Central memory CD8-positive, alpha-beta T cell (primary cell): ENCODE data around the gene ZNF682.
"Not testable (repeated sequence)": the region's sequence is repeated elsewhere in the genome, so short reads cannot be mapped to it uniquely, and the experiment has no call there.

ENCODE experiments used
- ATAC-seq: fragments of 150-1000 bp; cut with Tn5 transposase; replicated peaks from 2 replicates; pipeline ENCODE4 v1.10.0; 2022; ENCODE audit warnings: mild to moderate bottlenecking, moderate FRiP score, moderate number of reproducible peaks; ENCODE audit not compliant: poor library complexity, severe bottlenecking; ENCODE audit errors: extremely low read depth
- DNase-seq, 2 donors: peaks; one replicate each; pipeline ENCODE4 v3.0.0; 2021; ENCODE audit warnings: low spot score in 2 of 2
- H3K27ac Mint-ChIP-seq: one replicate; pipeline ENCODE4 v1.8.0; 2022; ENCODE audit warnings: low read depth, mild to moderate bottlenecking, moderate library complexity, mixed read lengths
- H3K27me3 Mint-ChIP-seq: one replicate; pipeline ENCODE4 v1.8.0; 2022; ENCODE audit warnings: mixed read lengths
- H3K36me3 Mint-ChIP-seq: one replicate; pipeline ENCODE4 v1.8.0; 2022; ENCODE audit warnings: mild to moderate bottlenecking, moderate library complexity, mixed read lengths; ENCODE audit not compliant: insufficient read depth
- H3K4me1 Mint-ChIP-seq: one replicate; pipeline ENCODE4 v1.8.0; 2022; ENCODE audit warnings: mixed read lengths
- H3K4me3 Mint-ChIP-seq: one replicate; pipeline ENCODE4 v1.8.0; 2022; ENCODE audit warnings: mild to moderate bottlenecking, moderate library complexity, mixed read lengths
- H3K9me3 Mint-ChIP-seq: one replicate; pipeline ENCODE4 v1.8.0; 2022; ENCODE audit warnings: mixed read lengths

Gene ZNF682

DNA sequence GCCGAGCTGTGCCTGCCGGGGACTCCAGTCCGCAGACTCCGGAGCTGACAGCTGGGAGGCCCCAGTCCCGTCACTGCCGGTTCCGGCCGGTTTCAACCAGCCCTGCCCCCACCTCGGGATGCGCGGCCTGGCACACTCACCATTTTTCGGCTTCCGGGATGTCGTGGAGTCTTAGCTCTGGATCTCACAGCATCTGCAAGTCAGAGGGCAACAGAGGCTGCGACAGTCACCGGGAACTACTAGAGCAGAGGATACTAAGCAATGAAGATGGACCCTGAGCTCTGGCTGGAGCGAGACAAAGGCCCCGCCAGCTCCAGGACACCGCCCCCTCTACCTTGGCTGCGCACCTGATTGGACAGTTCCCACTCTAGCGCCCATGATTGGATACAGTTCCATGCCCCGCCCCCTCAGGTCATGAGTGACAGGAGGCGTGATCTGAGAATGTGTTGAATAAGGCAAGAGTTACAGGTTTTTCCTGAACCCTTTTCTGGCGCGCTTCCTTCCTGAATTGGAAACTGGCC, at the start of gene ZNF682:
ZNF682 (minus strand) TSS at position 303 of the 521 bp plus-strand sequence; CDS start at position 143, 160 bp downstream.
- H3K27ac Mint-ChIP-seq: peak within 1 kb of the TSS; percentile 93
- no peaks in the 10 kb centered on the region for H3K27me3 Mint-ChIP-seq
- H3K36me3 Mint-ChIP-seq: peaks cover 7% of the 10 kb centered on the region
- ATAC-seq (peak; percentile 100), DNase-seq (peak; percentile 86 to 94)
- H3K4me1 Mint-ChIP-seq: peaks cover 9% of the 10 kb centered on the region
- H3K9me3 Mint-ChIP-seq: no peaks in the 10 kb centered on the region
- H3K4me3 Mint-ChIP-seq: peak within 1 kb of the TSS; percentile 92

DNA sequence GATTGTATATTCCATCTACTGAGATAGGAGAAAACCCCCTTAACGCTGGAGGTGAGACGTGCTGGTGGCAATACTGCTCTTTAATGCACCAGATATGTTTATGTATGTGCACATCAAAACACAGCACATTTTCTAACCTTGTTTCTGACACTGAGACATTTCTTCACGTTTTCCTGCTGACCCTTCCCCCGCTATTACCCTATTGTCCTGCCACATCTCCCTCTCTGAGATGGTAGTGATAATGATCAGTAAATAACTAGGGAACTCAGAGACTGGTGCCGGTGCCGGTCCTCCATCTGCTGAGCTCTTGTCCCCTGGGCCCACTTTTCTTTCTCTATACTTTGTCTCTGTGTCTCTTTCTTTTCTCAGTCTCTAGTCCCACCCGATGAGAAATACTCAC, 43.6 kb upstream of the ZNF682 start:
- not testable (repeated sequence) for H3K36me3 Mint-ChIP-seq, H3K4me1 Mint-ChIP-seq, DNase-seq, ATAC-seq, H3K4me3 Mint-ChIP-seq, H3K27ac Mint-ChIP-seq, H3K9me3 Mint-ChIP-seq, H3K27me3 Mint-ChIP-seq

DNA sequence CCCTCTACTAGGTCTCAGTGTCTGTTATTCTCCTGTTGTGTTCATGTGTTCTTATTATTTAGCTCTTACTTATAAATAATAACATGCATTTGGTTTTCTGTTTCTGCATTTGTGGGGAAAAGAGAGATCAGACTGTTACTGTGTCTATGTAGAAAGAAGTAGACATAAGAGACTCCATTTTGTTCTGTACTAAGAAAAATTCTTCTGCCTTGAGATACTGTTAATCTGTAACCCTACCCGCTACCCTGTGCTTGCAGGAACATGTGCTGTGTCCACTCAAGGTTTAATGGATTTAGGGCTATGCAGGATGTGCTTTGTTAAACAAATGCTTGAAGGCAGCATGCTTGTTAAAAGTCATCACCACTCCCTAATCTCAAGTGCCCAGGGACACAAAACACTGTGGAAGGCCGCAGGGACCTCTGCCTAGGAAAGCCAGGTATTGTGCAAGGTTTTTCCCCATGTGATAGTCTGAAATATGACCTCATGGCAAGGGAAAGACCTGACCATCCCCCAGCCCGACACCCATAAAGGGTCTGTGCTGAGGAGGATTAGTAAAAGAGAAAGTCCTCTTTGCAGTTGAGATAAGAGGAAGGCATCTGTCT, 43.0 kb upstream of the ZNF682 start:
- not testable (repeated sequence) for DNase-seq, ATAC-seq, H3K27ac Mint-ChIP-seq, H3K9me3 Mint-ChIP-seq, H3K36me3 Mint-ChIP-seq, H3K4me3 Mint-ChIP-seq, H3K27me3 Mint-ChIP-seq
- H3K4me1 Mint-ChIP-seq: peaks cover 11% of the 10 kb centered on the region

DNA sequence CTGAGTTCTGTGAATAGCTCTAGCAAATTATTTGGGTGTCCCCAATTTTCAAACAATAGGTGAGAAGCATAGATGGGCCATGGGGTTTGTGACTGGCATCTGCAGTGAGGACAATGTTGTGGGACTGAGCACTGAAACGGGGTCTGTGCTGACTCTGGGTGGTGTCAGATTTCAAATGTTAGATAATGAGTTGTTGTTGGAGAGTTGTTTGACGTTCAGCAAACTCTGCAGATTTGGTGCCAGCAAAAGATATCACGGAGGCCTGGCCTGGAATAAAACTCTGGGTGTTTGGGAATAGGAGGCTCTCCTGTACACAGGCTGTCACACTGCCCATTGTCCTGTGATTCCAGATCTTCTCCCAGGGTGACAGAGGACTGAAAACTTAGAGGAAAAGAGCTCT, 41.4 kb upstream of the ZNF682 start:
- Mint-ChIP-seq H3K4me1 (peaks cover 11% of the 10 kb centered on the region), H3K27ac (no peak overlapping the region), H3K9me3 (no peaks in the 10 kb centered on the region), H3K27me3 (no peaks in the 10 kb centered on the region), H3K36me3 (no peaks in the 10 kb centered on the region), H3K4me3 (no peak overlapping the region)
- ATAC-seq (no peak), DNase-seq (no peak)

DNA sequence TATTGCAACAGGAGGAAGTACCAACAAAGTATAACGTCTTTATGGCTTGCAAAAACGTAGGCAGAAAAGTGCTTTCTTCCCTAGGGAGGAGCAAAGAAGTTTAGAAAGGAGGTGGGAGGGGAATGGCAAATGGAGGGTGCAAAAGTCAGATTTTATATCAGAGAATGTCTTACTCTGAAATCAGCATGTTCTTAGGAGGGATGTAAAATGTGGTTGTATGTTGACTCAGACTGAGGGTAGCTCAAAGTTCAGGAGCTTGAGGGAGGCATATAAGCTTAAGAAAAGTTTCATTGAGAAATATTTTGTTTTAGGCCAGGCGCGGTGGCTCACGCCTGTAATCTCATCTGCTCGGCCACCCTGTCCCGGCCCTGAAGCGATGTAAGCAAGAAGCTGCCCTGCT, 40.2 kb upstream of the ZNF682 start:
- no peak for DNase-seq
- H3K27ac Mint-ChIP-seq: no peak overlapping the region
- no peak for ATAC-seq
- H3K36me3 Mint-ChIP-seq: no peaks in the 10 kb centered on the region
- H3K4me1 Mint-ChIP-seq: peaks cover 11% of the 10 kb centered on the region
- H3K27me3 Mint-ChIP-seq: no peaks in the 10 kb centered on the region
- H3K9me3 Mint-ChIP-seq: no peaks in the 10 kb centered on the region
- H3K4me3 Mint-ChIP-seq: peak overlapping the region; percentile 0

DNA sequence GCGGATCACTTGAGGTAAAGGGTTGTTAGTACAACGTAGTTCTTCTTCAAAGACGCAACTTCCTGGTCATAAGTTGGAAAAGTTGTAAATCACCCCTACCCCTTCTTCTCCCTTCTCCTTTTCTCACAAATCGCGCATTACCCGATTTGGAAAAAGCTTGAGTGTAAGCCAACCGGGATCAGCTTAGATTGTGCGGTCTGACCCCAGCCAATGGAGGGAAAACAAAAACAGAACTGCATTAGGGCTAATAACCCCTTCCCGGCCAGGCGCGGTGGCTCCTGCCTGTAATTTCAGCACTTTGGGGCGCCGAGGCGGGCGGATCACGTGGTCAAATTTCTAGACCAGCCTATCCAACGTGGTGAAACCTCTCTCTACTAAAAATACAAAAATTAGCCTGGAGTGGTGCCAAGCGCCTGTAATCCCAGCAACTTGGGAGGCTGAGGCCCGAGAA, 39.3 kb upstream of the ZNF682 start:
- DNase-seq: no peak
- Mint-ChIP-seq H3K9me3 (no peaks in the 10 kb centered on the region), H3K36me3 (no peaks in the 10 kb centered on the region), H3K27ac (peak overlapping the region; percentile 59), H3K4me3 (peak overlapping the region; percentile 84), H3K4me1 (peaks cover 11% of the 10 kb centered on the region), H3K27me3 (no peaks in the 10 kb centered on the region)
- no peak for ATAC-seq

DNA sequence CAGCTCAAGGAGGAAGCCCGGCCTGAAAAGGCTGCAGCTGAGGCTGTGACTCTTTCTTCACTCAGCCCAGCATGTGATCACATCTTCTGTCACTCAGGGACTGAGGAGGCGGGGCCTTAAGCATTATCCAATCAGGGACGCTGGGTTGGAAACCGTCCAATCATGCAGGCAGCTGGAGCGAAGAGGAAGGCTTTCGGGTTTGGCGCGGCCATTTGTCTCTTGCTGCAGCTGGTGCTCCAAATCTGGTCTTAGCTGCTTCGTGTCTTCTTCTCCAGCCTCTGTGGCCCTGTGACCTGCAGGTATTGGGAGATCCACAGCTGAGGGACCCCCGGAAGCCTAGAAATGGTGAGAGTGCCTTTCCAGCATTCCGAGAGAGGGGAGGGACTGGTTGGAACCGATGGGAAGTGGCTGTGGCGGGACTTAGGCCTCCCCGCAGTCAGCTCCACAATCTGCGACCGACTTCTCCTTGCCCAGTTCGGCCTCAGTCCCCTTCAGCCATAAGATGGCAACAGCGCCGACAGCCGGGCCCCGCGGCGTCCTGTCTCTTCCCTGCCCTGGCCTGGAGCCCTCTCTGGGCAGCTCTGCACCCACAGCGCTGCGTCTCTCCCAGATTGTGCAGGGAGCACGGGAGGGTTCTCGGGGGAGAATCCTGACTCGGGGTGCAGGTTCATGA, 38.6 kb upstream of the ZNF682 start, which contains the start of gene ZNF90:
ZNF90 (plus strand) TSS at position 210 of the 673 bp plus-strand sequence; CDS start at position 343, 133 bp downstream.
- peak within 1 kb of the TSS; percentile 84 for H3K4me3 Mint-ChIP-seq
- H3K27ac Mint-ChIP-seq: peak within 1 kb of the TSS; percentile 59
- H3K9me3 Mint-ChIP-seq: no peaks in the 10 kb centered on the region
- H3K36me3 Mint-ChIP-seq: no peaks in the 10 kb centered on the region
- no peaks in the 10 kb centered on the region for H3K27me3 Mint-ChIP-seq
- peaks cover 11% of the 10 kb centered on the region for H3K4me1 Mint-ChIP-seq
- ATAC-seq (peak; percentile 99), DNase-seq (peak; percentile 67 to 83)

DNA sequence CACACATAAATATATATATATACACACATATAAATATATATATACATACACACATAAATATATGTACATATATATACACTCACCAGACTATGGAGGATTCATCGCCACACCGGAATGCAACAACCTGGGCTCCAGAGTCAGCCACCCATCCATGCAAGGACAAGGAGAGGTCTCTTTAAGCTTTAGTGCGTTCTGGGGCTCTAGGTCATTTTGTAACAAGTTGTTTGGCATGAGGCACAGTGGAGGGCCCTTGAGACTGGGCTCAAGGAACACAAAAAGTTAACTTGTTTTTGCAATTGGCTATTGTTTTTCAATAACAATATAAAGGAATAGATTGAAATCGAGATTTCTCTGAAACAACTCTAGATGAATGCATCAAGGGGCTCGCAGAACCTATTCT, 33.6 kb upstream of the ZNF682 start:
- Mint-ChIP-seq H3K27me3 (peaks cover 21% of the 10 kb centered on the region), H3K4me1 (peaks cover 4% of the 10 kb centered on the region), H3K36me3 (no peaks in the 10 kb centered on the region), H3K27ac (no peak overlapping the region), H3K4me3 (no peak overlapping the region), H3K9me3 (no peaks in the 10 kb centered on the region)
- ATAC-seq (no peak), DNase-seq (no peak)

DNA sequence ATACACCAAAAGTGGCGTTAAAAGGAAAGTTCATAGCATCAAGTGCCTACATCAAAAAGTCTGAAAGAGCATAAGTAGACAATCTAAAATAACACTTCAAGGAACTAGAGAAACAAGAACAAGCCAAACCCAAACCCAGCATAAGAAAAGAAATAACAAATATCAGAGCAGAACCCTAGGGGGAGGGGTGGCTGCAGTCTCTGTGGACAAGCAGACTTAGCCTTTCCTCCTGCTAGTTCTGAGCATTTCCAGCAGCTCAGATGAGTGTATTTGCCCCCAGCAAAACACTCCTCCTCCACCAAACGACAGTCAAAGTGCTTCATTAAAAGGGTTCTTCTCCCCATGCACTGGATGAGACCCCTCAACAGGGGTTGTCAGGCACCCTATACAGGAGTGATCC, 31.4 kb upstream of the ZNF682 start:
- Mint-ChIP-seq H3K4me3 (no peak overlapping the region), H3K4me1 (no peaks in the 10 kb centered on the region), H3K27ac (no peak overlapping the region), H3K9me3 (no peaks in the 10 kb centered on the region), H3K36me3 (no peaks in the 10 kb centered on the region), H3K27me3 (peaks cover 39% of the 10 kb centered on the region)
- DNase-seq (no peak), ATAC-seq (no peak)

DNA sequence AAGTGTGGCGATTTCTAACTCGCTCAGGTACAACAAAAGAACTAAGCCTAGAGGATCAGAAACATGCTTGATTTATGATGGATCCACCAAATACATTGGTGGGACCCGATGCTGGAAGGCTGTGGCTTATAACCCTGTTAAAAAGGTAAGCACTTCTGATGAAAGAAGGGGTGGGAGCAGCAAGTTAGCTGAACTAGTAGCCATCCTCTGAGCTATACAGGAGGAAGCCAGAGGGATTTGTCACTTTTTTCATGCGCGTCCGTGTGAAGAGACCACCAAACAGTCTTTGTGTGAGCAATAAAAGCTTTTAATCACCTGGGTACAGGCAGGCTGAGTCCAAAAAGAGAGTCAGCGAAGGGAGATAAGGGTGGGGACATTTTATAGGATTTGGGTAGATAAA, 29.3 kb upstream of the ZNF682 start:
- not testable (repeated sequence) for DNase-seq, H3K4me3 Mint-ChIP-seq, H3K36me3 Mint-ChIP-seq, ATAC-seq, H3K4me1 Mint-ChIP-seq, H3K9me3 Mint-ChIP-seq, H3K27ac Mint-ChIP-seq
- H3K27me3 Mint-ChIP-seq: peaks cover 39% of the 10 kb centered on the region

DNA sequence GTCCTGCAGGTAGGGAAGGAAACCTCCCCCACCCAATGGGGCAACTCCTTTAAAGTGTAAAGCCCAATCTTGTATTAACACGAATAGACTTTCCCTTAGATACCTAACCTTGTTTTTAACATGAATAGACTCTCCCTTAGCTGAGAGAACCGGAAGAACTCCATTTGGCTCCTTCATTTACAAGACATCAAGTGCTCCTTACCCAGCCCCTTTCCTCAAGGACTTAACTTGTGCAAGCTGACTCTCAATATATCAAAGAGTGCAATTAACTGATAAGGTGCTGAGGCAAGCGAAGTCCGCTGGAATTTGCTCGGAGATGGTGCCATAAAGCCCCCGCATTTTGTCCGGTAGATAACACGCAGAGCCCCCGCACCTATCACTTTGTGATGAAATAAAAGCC, 28.6 kb upstream of the ZNF682 start:
- peaks cover 39% of the 10 kb centered on the region for H3K27me3 Mint-ChIP-seq
- no peaks in the 10 kb centered on the region for H3K4me1 Mint-ChIP-seq
- DNase-seq: no peak
- no peak overlapping the region for H3K4me3 Mint-ChIP-seq
- no peak overlapping the region for H3K27ac Mint-ChIP-seq
- no peaks in the 10 kb centered on the region for H3K9me3 Mint-ChIP-seq
- no peaks in the 10 kb centered on the region for H3K36me3 Mint-ChIP-seq
- no peak for ATAC-seq

DNA sequence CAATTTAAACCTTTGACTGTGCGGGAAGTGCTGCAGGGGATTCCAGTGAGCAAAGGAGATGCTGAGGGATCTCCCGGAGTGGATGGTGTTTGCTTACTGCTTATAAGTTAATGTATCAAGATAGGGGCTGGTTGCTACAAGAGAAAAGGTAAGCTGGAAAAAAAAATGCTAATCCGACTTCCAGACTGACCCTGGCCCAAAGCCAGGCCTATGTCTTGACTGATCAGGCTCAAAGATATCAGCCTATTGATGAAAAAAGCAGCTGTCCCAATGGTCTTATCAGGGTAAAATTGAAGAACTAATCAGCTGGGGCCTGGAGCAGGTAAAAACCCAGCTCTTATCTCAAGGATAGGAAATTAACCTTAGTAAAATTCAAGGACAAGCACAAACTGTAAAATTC, 27.6 kb upstream of the ZNF682 start:
- Mint-ChIP-seq H3K4me1 (no peaks in the 10 kb centered on the region), H3K9me3 (no peaks in the 10 kb centered on the region), H3K4me3 (no peak overlapping the region), H3K27me3 (peaks cover 39% of the 10 kb centered on the region), H3K36me3 (no peaks in the 10 kb centered on the region), H3K27ac (no peak overlapping the region)
- DNase-seq: no peak
- no peak for ATAC-seq

DNA sequence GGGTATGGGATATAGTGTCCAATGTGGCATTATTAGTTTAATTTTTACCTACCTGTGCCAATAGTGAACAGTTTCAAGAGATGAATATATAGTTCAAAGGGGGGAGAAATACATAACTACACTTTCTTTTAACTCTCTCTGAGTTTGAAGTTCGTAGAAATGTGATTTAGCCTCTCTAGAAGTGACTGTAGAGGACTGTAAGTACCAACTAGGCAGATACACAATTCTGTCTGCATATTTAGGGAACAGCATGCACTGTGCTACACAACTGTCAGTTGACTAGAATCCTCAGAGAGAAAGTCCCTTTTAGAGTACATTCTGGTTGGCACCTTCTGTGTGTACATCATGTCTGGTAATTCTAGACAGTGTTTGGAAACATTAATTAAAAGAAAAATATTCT, 21.0 kb upstream of the ZNF682 start:
- DNase-seq (no peak), ATAC-seq (no peak)
- no peak overlapping the region for H3K4me3 Mint-ChIP-seq
- H3K4me1 Mint-ChIP-seq: no peaks in the 10 kb centered on the region
- no peak overlapping the region for H3K27ac Mint-ChIP-seq
- H3K9me3 Mint-ChIP-seq: no peaks in the 10 kb centered on the region
- no peaks in the 10 kb centered on the region for H3K36me3 Mint-ChIP-seq
- H3K27me3 Mint-ChIP-seq: peaks cover 11% of the 10 kb centered on the region
